HG03457 (cell line): ENCODE data around the gene DUS4L.
"Not testable (repeated sequence)": the region's sequence is repeated elsewhere in the genome, so short reads cannot be mapped to it uniquely, and the experiment has no call there.

Experiments
- ATAC-seq: cut with Tn5 transposase; IDR thresholded peaks from one replicate; pipeline ENCODE4 v1.9.1; 2021; ENCODE audit warnings: moderate number of reproducible peaks; ENCODE audit not compliant: unreplicated experiment

Gene DUS4L

DNA sequence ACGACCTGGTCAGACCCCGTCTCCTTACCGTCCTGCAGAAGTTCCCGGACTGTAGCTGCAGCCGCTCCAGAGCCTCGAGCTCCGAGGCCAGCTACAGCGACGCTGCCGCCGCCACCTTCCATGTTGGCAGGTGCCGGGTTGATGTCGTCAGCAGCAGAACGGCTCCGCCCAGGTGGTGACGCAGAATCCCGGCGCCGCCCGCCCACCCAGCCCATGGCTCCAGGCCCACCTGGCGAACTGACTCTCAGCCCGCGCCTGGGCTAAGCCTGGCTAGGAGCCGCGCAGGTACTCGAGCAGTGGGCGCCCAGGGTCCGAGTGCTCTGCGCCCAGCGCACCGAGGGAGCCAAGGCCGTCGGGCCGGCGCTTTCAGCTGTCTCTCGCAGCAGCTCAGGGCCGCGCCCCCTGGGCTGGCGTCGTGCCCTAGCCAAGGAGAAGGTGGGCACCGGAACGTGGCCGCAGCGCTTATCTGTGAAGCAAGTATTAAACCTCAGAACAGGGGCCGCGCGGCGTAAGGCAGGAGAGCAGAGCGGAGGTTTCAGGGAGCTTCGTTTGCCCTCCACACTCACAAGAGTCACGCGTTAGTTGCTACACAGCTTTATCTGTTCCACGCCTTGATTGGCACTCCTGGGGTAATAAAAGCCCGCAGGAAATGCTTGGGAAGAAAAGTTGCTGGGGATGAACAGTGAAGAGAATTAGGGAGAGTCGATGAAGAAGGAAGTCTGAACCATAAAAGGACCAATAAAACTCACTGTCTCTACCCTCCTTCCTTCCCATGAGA, at the start of gene DUS4L, which contains the start of gene COG5:
DUS4L (plus strand) TSS at position 197 of the 778 bp plus-strand sequence. CDS start 3,100 bp downstream, outside the sequence.
COG5 (minus strand) TSS at position 146 of the 778 bp plus-strand sequence; CDS start at position 122, 24 bp downstream.
- peak; percentile 88 for ATAC-seq

- ATAC-seq: no peak
These were observed 37.1 kb upstream of the DUS4L start for GRCh38 chr7:107526672-107527071.

DNA sequence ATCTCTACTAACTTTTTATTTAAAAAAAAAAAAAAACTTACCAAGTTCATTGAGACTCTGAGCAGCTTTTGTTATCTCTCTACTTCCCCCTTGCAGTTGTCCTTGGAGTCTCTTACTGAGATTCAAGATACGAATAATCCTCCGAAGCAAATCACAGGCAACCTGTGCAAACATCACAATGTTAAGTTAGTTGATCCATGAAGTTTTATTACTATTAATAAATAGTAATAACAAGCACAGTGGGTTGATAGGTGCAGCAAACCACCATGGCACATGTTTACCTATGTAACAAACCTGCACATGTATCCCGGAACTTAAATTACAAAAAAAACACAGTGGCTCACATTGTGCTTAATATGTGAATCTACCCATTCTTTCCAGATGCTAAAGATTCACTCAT, 36.6 kb upstream of the DUS4L start:
- no peak for ATAC-seq

DNA sequence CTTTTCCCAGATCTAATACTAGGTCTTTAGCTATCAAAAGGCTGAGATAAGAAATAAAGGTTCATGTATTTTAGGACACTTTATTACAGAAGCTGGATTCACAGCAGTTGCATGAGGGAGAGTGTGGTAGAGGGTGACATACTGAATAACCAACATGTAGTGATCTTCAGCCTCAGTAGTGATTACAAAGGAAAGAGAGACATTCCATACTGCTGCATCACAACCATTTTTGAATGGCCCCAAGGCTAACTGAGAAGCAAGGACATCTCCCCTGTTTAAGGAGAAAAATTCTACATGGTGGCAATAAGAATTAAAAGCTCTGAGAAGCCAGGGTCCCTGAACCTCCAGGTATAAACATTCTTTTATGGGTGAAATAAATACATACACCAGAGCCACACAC, 35.3 kb upstream of the DUS4L start:
- no peak for ATAC-seq

GRCh38 chr7:107530751-107531150, 33.0 kb upstream of the DUS4L start:
- ATAC-seq: no peak

DNA sequence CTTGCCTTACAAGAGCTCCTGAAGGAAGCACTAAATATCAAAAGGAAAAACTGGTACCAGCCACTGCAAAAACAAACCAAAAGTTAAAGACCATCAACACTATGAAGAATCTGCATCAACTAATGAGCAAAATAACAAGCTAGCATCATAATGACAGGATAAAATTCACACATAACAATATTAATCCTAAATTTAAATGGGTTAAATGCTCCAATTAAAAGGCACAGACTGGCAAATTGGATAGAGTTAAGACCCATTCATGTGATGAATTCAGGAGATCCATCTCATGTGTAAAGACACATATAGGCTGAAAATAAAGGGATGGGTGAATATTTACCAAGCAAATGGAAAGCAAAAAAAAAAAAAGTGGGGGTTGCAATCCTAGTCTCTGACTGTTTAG, 29.6 kb upstream of the DUS4L start:
- ATAC-seq: no peak

- ATAC-seq: not testable (repeated sequence)
These were observed 26.5 kb upstream of the DUS4L start for GRCh38 chr7:107537228-107537627.

DNA sequence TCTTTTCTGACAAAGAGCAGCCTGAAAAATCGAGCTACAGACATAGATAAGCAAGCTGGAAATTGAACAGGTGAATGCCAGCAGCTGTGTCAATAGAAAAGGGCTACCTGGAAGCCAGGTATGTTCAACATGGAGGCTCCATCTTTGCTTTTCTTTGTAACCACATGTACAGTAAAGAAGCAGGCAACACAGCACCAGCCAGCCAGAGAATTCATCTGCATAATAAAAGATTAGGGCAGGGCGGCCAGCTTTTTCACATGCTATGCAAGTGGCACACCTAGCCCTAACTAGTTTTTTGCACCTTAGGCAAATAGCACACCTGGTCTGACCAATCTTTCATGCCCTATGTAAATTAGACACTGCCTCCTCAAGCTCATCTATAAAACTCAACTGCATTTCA, 25.8 kb upstream of the DUS4L start:
- no peak for ATAC-seq

- no peak for ATAC-seq
These were observed 20.3 kb upstream of the DUS4L start for GRCh38 chr7:107543338-107543993.

DNA sequence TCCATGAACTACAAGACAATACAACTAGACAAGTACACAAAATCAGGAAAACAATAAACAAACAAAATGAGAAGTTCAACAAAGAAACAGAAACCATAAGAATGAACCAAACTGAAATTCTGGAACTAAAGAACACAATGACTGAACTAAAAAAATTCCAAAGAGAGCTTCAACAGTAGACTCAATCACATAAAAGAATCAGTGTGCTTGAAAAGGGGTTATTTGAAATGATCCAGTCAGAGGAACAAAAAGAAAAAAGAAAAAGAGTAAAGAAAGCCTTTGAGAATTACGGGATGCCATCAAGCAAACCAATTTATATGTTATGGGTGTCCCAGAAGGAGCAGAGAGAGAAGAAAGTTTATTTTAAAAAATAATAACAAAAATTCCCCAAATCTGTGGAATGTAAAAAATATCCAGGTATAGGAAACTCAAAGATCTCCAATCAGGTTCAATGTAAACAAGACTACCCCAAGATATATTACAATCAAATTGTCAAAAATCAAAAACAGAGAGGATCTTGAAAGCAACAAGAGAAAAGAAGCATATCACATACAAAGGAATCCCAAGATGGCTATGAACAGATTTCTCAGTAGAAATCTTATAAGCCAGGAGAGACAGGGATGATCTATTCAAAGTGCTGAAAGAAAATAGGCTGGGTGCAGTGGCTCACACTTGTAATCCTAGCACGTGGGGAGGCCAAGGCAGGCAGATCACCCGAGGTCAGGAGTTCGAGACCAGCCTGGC, 18.8 kb upstream of the DUS4L start:
- ATAC-seq: no peak

DNA sequence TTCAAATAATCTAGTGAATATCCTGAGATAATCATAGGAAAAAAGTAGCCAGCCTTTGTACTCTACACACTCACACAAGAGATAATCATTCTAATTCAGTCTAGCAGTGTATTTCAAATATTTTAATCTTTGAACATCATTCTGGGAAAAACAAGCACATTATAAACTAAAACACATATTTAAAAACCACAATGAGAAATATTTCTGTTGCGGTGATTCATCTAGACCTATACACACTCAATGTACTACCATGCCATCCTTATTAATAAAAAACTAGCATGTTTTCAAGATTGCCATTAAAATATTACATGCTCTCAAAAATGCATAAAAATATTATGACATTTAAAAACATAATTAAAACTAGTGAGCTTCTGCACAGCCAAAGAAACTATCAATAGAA, 11.8 kb upstream of the DUS4L start:
- ATAC-seq: no peak

DNA sequence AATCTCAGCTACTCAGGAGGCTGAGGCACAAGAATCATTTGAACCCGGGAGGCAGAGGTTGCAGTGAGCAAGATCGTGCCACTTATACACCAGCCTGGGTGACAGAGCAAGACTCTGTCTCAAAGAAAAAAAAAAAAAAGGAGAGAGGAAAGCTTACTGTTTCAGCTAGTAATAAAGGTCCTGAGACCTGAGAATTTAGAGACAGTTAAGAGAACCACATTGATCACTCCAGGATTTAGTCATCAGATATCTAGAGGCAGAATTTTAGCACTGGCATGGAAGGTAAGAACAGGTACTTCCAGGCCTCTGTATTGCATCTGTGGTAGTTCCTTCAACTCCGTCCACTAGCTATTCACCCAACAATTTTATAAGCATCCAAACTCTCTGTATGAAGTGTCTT, 7.9 kb upstream of the DUS4L start:
- ATAC-seq: no peak

DNA sequence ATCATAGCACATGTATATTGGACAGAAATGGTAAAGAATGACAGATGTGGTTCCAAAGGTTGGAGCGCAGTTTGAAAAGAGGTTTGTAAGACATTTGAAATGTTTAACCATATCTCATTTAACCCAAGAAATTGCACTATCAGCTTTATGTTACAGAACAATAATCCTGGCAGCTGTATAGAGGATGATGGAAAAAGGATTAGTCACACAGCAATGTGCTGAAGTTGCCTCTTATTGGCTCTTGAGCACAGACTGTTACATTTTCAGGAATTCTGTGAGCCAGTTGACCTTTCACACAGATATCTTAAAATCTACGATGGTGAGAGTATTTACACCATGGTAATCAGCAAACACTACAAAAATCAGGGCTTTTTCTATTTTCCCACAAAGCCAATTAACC, 3.9 kb upstream of the DUS4L start:
- no peak for ATAC-seq

GRCh38 chr7:107560898-107561516, 2.8 kb upstream of the DUS4L start:
- ATAC-seq: no peak

- ATAC-seq: peak; percentile 50
These were observed 543 bp upstream of the DUS4L start for GRCh38 chr7:107563081-107563774.

DNA sequence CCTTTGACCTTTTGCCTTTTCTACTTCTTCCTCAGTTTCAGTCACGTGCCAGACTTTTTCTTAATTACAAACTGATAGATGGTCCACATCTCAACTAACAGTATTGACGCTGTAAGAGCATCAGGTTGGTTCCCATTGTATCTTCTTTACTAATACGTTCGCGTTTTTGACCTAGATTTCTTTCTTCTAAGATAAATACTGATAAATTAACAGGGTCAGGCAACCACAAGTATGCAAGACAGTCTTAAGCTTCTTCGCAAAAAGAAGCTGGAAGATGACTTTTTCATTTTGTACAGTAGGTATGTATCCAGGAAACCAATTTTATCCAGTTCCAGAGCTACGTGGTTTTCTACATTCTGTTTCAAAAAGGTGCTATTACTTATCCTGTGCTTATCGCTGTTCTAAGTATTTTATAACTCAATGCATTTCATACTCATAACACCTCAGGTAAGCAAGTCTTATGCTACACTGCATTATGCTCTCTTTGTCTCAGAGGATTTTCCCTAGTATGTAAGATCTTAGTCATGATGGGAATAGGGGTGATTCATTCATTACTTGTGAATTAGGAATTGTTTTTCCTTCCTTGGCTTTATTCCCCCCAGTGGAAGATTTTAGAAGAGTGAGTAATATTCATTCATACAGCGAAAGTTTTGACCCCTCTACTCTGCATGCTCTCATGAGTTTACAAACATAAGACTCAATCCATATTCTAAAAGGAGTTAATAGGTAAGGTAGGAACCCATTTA, 955 bp downstream of the DUS4L start:
- ATAC-seq: no peak

DNA sequence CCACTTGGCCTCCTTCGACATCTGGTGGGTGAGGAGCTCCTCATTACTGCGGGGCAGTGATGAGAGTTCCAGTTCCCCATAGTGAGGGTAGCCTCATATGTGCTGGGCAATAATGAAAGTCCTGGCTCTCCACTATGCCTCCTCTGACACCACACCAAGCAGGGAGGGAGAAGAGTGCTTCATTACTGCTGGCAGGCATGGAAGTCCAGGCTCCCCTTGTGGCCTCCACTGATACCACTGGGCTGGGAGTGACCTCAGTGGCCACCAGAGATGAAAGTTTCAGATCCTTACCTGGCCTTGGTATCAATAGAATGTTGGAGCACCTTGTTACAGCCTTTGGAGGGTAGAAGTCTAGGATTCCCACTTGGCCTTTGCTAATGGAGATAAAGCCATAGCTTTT, 6.5 kb downstream of the DUS4L start:
- no peak for ATAC-seq

DNA sequence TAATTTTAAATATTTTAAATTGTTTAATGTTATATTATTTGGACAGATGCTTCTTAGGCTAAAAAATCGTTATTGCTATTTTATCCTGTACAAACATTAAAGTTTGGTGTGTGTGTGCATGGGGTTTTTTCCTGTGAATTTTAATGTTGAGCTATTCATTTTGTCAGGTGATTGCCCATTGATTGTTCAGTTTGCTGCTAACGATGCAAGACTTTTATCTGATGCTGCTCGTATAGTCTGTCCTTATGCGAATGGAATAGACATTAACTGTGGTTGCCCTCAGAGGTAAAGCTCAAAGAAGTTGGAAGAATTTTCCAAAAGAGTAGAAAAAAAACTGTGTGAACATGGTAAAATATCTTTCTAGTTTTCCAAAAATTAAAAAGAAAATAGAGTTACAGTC, 9.8 kb downstream of the DUS4L start:
- no peak for ATAC-seq

DNA sequence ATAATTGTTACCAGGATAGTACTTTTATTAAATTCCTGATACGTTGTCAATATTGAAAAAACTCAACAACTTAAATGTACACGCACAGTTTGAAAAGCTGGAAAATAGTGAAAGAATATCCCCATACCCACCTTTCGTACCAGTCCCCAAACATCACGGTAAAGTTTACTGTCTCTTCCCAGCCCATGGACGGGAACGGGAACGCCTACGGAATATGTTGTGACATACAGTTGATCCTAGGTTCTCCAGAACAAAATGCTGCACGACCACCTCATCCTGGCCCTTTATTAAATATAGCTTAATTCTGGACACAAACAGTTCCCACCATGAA, 15.7 kb downstream of the DUS4L start:
- ATAC-seq: no peak
